CD4-positive, CD25-positive, alpha-beta regulatory T cell (primary cell): ENCODE data around the gene SFTPA2. TPM values are rescaled to one million over a fixed set of nuclear protein-coding genes. Genes with fewer than 3 reads are reported as not detected.
"Not testable (repeated sequence)": the region's sequence is repeated elsewhere in the genome, so short reads cannot be mapped to it uniquely, and the experiment has no call there.

ENCODE experiments used
- ATAC-seq, 2 donors: fragments of 150-1000 bp; cut with Tn5 transposase; one replicate each; pipeline ENCODE4 v1.10.0; 2021; ENCODE audit warnings: low read depth in 2 of 2, moderate number of reproducible peaks in 2 of 2, moderate library complexity in 1 of 2
- DNase-seq, 3 donors: peaks; one replicate each; pipeline versions ENCODE4 v3.0.0 to v3.0.0-alpha.2; 2012 to 2022; ENCODE audit warnings: mixed read lengths in 1 of 3
- H3K27ac ChIP-seq: one replicate; pipeline ENCODE4 v1.7.0; 2013; ENCODE audit warnings: mild to moderate bottlenecking, low read length; ENCODE audit not compliant: insufficient read depth, poor library complexity, severe bottlenecking
- H3K27me3 ChIP-seq: one replicate; pipeline ENCODE4 v1.7.0; 2013; ENCODE audit warnings: low read length; ENCODE audit not compliant: control insufficient read depth, insufficient read depth
- H3K36me3 ChIP-seq: one replicate; pipeline ENCODE4 v1.7.0; 2013; ENCODE audit warnings: mild to moderate bottlenecking, low read length, moderate library complexity; ENCODE audit not compliant: control insufficient read depth, insufficient read depth
- H3K4me1 ChIP-seq: 2 replicates; pipeline ENCODE4 v1.7.0; 2013; ENCODE audit warnings: mild to moderate bottlenecking, low read length; ENCODE audit not compliant: insufficient read depth, control insufficient read depth, poor library complexity, severe bottlenecking
- H3K4me3 ChIP-seq: one replicate; pipeline ENCODE4 v1.7.0; 2013; ENCODE audit warnings: low read depth, mild to moderate bottlenecking, low read length, moderate library complexity
- H3K9me3 ChIP-seq, 2 experiments: 1 replicate in 1 of 2; 2 replicates in 1 of 2; pipeline ENCODE4 v1.7.0; 2013; ENCODE audit warnings: low read length in 2 of 2, mild to moderate bottlenecking in 1 of 2, moderate library complexity in 1 of 2; ENCODE audit not compliant: control insufficient read depth in 2 of 2
- H3K27ac Mint-ChIP-seq, 3 donors: one replicate each; pipeline ENCODE4 v1.8.0; 2020 to 2022; ENCODE audit warnings: mild to moderate bottlenecking in 3 of 3, mixed read lengths in 3 of 3, moderate library complexity in 2 of 3
- H3K27me3 Mint-ChIP-seq: one replicate; pipeline ENCODE4 v1.8.0; 2022; ENCODE audit warnings: mild to moderate bottlenecking, mixed read lengths
- H3K36me3 Mint-ChIP-seq: one replicate; pipeline ENCODE4 v1.8.0; 2020; ENCODE audit warnings: mixed read lengths
- H3K4me1 Mint-ChIP-seq, 4 donors: one replicate each; pipeline ENCODE4 v1.8.0; 2020 to 2022; ENCODE audit warnings: mixed read lengths in 4 of 4, mild to moderate bottlenecking in 1 of 4
- H3K4me3 Mint-ChIP-seq, 4 donors: one replicate each; pipeline ENCODE4 v1.8.0; 2020 to 2022; ENCODE audit warnings: mild to moderate bottlenecking in 4 of 4, mixed read lengths in 4 of 4, moderate library complexity in 3 of 4
- H3K9me3 Mint-ChIP-seq, 7 donors: one replicate each; pipeline ENCODE4 v1.8.0; 2020 to 2022; ENCODE audit warnings: mixed read lengths in 7 of 7, mild to moderate bottlenecking in 3 of 7, moderate library complexity in 2 of 7
- polyA plus RNA-seq, 4 donors: library from polyadenylated mRNA; unstranded; fragments of 300-500 nt; fragmentation: Illumina TruSeq; gene quantifications; one replicate each; pipeline ENCODE4 v1.2.3, GENCODE V29; 2021
- total RNA-seq: library from RNA; stranded (reverse); gene quantifications from one replicate; pipeline ENCODE4 v1.2.3, GENCODE V29; 2022

Gene SFTPA2
- total and polyA plus RNA-seq, 5 donors from 2014 or later = not detected

- not testable (repeated sequence) for ATAC-seq, H3K9me3 ChIP-seq, H3K9me3 Mint-ChIP-seq, H3K27me3 ChIP-seq, H3K36me3 ChIP-seq, H3K4me3 Mint-ChIP-seq, H3K27me3 Mint-ChIP-seq, H3K4me3 ChIP-seq, H3K4me1 ChIP-seq, DNase-seq, H3K27ac ChIP-seq, H3K4me1 Mint-ChIP-seq, H3K27ac Mint-ChIP-seq, H3K36me3 Mint-ChIP-seq
Measured at GRCh38 chr10:79522464-79522863, 37.7 kb downstream of the SFTPA2 start.

- DNase-seq = peak in 1 of 3 donors; percentile 29
- H3K4me1 Mint-ChIP-seq, H3K36me3 Mint-ChIP-seq, H3K9me3 Mint-ChIP-seq, H3K27ac Mint-ChIP-seq, H3K4me1 ChIP-seq, H3K27me3 Mint-ChIP-seq, H3K27me3 ChIP-seq, H3K27ac ChIP-seq, H3K9me3 ChIP-seq, H3K4me3 Mint-ChIP-seq, H3K36me3 ChIP-seq, H3K4me3 ChIP-seq: not testable (repeated sequence)
- ATAC-seq = peak in 1 of 2 donors; percentile 40
Measured at GRCh38 chr10:79521751-79522150, 38.5 kb downstream of the SFTPA2 start.

- not testable (repeated sequence) for DNase-seq, H3K4me3 Mint-ChIP-seq, H3K27ac ChIP-seq, H3K4me1 Mint-ChIP-seq, H3K9me3 ChIP-seq, H3K27ac Mint-ChIP-seq, H3K4me3 ChIP-seq, H3K4me1 ChIP-seq, H3K9me3 Mint-ChIP-seq, H3K36me3 ChIP-seq, H3K36me3 Mint-ChIP-seq, H3K27me3 Mint-ChIP-seq, ATAC-seq, H3K27me3 ChIP-seq
Measured at GRCh38 chr10:79517567-79517966, 42.6 kb downstream of the SFTPA2 start.

GRCh38 chr10:79516532-79517205, 43.5 kb downstream of the SFTPA2 start:
- H3K4me3 ChIP-seq, H3K27me3 Mint-ChIP-seq, ATAC-seq, H3K9me3 Mint-ChIP-seq, H3K9me3 ChIP-seq, H3K27ac Mint-ChIP-seq, H3K36me3 ChIP-seq, H3K27ac ChIP-seq, H3K4me1 Mint-ChIP-seq, H3K4me3 Mint-ChIP-seq, H3K27me3 ChIP-seq, DNase-seq, H3K36me3 Mint-ChIP-seq, H3K4me1 ChIP-seq: not testable (repeated sequence)

DNA sequence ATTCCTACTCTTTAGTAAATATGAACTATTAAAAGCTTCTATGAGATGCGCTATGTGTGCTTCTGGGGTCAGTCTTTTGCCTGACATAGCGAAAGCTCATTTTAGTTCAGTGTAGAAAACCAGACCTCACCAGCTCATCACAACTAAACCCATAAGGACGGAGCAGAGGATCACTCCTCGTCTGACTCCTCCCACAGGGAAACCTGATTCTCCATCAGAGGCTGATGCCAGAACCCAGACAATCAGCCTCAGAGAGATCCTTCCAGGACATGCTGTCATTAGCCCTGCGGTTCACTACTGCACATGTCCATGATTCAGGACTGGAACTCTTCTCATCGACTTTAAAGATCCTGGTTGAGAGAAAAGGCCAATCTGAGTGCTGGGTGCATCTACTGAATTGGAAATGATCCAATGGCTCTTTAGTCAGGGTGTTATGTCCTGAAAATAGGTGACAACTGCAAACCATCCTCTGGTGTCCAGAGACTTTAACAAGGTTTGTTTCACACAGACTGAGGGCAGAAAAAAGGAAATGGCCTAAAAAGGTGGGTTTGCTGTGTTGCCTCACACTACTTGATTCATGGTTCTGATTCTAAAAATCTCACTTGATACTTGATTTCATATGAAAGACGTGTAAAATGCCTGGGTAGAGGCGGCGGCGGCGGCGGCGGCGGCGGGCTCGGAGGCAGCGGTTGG, 48.2 kb downstream of the SFTPA2 start, which contains the start of gene EIF5AL1:
Gene EIF5AL1 (plus strand): TSS at position 643 of the 693 bp plus-strand sequence. CDS start 117 bp downstream, outside the sequence.
- not testable (repeated sequence) for H3K4me1 ChIP-seq, H3K27ac ChIP-seq, H3K4me1 Mint-ChIP-seq, ATAC-seq, DNase-seq, H3K27me3 ChIP-seq, H3K27ac Mint-ChIP-seq, H3K36me3 ChIP-seq, H3K9me3 ChIP-seq, H3K36me3 Mint-ChIP-seq, H3K4me3 Mint-ChIP-seq, H3K4me3 ChIP-seq, H3K9me3 Mint-ChIP-seq, H3K27me3 Mint-ChIP-seq

- not testable (repeated sequence) for H3K36me3 ChIP-seq, H3K4me1 ChIP-seq, H3K4me3 Mint-ChIP-seq, H3K4me3 ChIP-seq, ATAC-seq, H3K27me3 Mint-ChIP-seq, H3K27ac ChIP-seq, H3K27ac Mint-ChIP-seq, DNase-seq, H3K9me3 ChIP-seq, H3K36me3 Mint-ChIP-seq, H3K27me3 ChIP-seq, H3K9me3 Mint-ChIP-seq
- peaks cover 4 to 13% (median 9%) of the 10 kb centered on the region in 4 donors for H3K4me1 Mint-ChIP-seq
Measured at GRCh38 chr10:79509934-79510508, 50.2 kb downstream of the SFTPA2 start.

GRCh38 chr10:79509306-79509933, 50.8 kb downstream of the SFTPA2 start:
- H3K9me3 ChIP-seq, H3K27ac ChIP-seq, DNase-seq, H3K27ac Mint-ChIP-seq, ATAC-seq, H3K4me1 ChIP-seq, H3K27me3 ChIP-seq, H3K36me3 Mint-ChIP-seq, H3K36me3 ChIP-seq, H3K27me3 Mint-ChIP-seq, H3K9me3 Mint-ChIP-seq, H3K4me3 ChIP-seq, H3K4me3 Mint-ChIP-seq: not testable (repeated sequence)
- H3K4me1 Mint-ChIP-seq = peaks cover 4 to 13% (median 9%) of the 10 kb centered on the region in 4 donors
